KMS-11 (cell line): ENCODE measurements around the gene APOE.

Experiments
- H2AFZ ChIP-seq: fragments of 200-600 bp; sonication (generic); 2 replicates; pipeline ENCODE4 v1.6.1; 2016; ENCODE audit warnings: antibody characterized with exemption, mixed run types, low read depth
- H3K27ac ChIP-seq: fragments of 200-600 bp; sonication (generic); 2 replicates; pipeline ENCODE4 v1.6.1; 2016; ENCODE audit warnings: mild to moderate bottlenecking, mixed run types
- H3K27me3 ChIP-seq: fragments of 200-600 bp; sonication (generic); 2 replicates; pipeline ENCODE4 v1.6.1; 2017; ENCODE audit warnings: mild to moderate bottlenecking, low read depth, mixed run types, moderate library complexity; ENCODE audit not compliant: insufficient read depth
- H3K36me3 ChIP-seq: fragments of 200-600 bp; sonication (generic); 2 replicates; pipeline ENCODE4 v1.6.1; 2017; ENCODE audit warnings: mild to moderate bottlenecking, mixed run types; ENCODE audit not compliant: insufficient read depth
- H3K4me1 ChIP-seq: fragments of 200-600 bp; sonication (generic); 2 replicates; pipeline ENCODE4 v1.6.1; 2016; ENCODE audit warnings: mild to moderate bottlenecking, low read depth, mixed run types; ENCODE audit not compliant: poor library complexity, severe bottlenecking
- H3K4me2 ChIP-seq: fragments of 200-600 bp; sonication (generic); 2 replicates; pipeline ENCODE4 v1.7.0; 2016; ENCODE audit warnings: mild to moderate bottlenecking, mixed run types
- H3K4me3 ChIP-seq: fragments of 200-600 bp; sonication (generic); IDR thresholded peaks from 2 replicates; pipeline ENCODE4 v1.6.1; 2017; ENCODE audit warnings: low read depth, low read length, mixed read lengths; ENCODE audit not compliant: insufficient read depth
- H3K79me2 ChIP-seq: fragments of 200-600 bp; sonication (generic); 2 replicates; pipeline ENCODE4 v1.6.1; 2016; ENCODE audit warnings: low read depth, mixed run types; ENCODE audit not compliant: insufficient read depth
- H3K9ac ChIP-seq: fragments of 200-600 bp; sonication (generic); 2 replicates; pipeline ENCODE4 v1.6.1; 2016; ENCODE audit warnings: mild to moderate bottlenecking, mixed run types
- H4K20me1 ChIP-seq: fragments of 200-600 bp; sonication (generic); 2 replicates; pipeline ENCODE4 v1.6.1; 2016; ENCODE audit warnings: mild to moderate bottlenecking, mixed run types; ENCODE audit not compliant: insufficient read depth
- TF ChIP-seq, protein P1 (sequence below): fragments of 200-600 bp; sonication (generic); conservative IDR thresholded peaks from 2 replicates; pipeline ENCODE4 v1.6.1; 2017; ENCODE audit warnings: low read depth, mild to moderate bottlenecking, antibody characterized with exemption, low read length, moderate library complexity, mixed read lengths

Gene APOE

DNA sequence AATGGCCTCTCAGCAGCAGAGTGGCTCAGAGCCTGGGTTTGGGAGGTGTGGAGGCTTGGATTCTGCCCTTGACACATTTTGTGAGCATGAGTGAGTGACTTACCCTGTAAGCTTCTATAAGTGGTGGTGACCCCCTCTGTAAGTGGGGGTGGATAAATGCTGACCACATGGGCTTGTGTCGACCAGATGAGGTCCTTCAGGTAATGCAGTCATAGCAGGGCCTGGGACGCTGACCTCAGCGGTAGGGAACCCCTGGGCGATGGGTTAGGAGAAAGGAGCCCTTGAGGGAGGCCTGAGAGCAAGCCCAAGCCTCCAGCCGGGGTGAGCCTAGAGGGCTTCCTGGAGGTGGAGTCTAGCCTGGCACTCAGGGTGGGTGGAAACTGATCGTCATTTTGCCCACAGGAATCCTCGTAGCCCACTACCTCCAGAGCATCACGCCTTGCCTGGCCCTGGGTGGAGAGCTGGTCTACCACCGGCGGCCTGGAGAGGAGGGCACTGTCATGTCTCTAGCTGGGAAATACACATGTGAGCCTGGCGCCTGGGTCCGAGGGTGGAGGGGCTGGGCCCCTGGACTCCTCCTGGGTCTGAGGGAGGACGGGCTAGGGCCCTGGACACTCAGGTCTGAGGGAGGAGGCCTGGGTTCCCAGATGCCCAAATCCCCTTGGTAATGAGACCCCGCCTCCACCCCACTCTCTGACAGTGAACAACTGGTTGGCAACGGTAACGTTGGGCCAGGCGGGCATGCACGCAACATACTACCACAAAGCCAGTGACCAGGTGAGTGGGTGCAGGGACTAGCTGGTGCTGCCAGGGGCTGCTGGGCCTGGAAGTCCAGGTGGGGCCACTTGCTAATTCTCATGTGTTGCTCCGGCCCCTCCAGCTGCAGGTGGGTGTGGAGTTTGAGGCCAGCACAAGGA is 5.0 kb upstream of the APOE start:
- no peak overlapping the region for H2AFZ ChIP-seq
- peaks cover 6% of the 10 kb centered on the region; the same call in 1 of the 2 replicates for H3K27me3 ChIP-seq
- no peak overlapping the region for H3K27ac ChIP-seq
- H3K4me2 ChIP-seq = no peak overlapping the region
- TF ChIP-seq, protein P1, sequence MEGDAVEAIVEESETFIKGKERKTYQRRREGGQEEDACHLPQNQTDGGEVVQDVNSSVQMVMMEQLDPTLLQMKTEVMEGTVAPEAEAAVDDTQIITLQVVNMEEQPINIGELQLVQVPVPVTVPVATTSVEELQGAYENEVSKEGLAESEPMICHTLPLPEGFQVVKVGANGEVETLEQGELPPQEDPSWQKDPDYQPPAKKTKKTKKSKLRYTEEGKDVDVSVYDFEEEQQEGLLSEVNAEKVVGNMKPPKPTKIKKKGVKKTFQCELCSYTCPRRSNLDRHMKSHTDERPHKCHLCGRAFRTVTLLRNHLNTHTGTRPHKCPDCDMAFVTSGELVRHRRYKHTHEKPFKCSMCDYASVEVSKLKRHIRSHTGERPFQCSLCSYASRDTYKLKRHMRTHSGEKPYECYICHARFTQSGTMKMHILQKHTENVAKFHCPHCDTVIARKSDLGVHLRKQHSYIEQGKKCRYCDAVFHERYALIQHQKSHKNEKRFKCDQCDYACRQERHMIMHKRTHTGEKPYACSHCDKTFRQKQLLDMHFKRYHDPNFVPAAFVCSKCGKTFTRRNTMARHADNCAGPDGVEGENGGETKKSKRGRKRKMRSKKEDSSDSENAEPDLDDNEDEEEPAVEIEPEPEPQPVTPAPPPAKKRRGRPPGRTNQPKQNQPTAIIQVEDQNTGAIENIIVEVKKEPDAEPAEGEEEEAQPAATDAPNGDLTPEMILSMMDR = no peak
- H3K79me2 ChIP-seq = peaks cover 4% of the 10 kb centered on the region; the same call in 1 of the 2 replicates
- peaks cover 15% of the 10 kb centered on the region for H3K4me1 ChIP-seq
- H3K4me3 ChIP-seq = no peak overlapping the region
- peaks cover 22% of the 10 kb centered on the region; the same call in 1 of the 2 replicates for H3K36me3 ChIP-seq
- H3K9ac ChIP-seq = no peak overlapping the region
- H4K20me1 ChIP-seq = no peaks in the 10 kb centered on the region

- H3K27ac ChIP-seq = no peak overlapping the region
- H3K9ac ChIP-seq = no peak overlapping the region
- no peaks in the 10 kb centered on the region for H3K79me2 ChIP-seq
- peaks cover 26% of the 10 kb centered on the region for H3K4me1 ChIP-seq
- peaks cover 16% of the 10 kb centered on the region; the same call in 1 of the 2 replicates for H3K36me3 ChIP-seq
- TF ChIP-seq, protein P1 = no peak
- H3K4me3 ChIP-seq = no peak overlapping the region
- no peak overlapping the region for H2AFZ ChIP-seq
- H3K4me2 ChIP-seq = no peak overlapping the region; the same call in 1 of the 2 replicates
- peaks cover 13% of the 10 kb centered on the region; the same call in 1 of the 2 replicates for H3K27me3 ChIP-seq
- H4K20me1 ChIP-seq = no peaks in the 10 kb centered on the region
Measured at GRCh38 chr19:44903216-44903601, 2.4 kb upstream of the APOE start.

DNA sequence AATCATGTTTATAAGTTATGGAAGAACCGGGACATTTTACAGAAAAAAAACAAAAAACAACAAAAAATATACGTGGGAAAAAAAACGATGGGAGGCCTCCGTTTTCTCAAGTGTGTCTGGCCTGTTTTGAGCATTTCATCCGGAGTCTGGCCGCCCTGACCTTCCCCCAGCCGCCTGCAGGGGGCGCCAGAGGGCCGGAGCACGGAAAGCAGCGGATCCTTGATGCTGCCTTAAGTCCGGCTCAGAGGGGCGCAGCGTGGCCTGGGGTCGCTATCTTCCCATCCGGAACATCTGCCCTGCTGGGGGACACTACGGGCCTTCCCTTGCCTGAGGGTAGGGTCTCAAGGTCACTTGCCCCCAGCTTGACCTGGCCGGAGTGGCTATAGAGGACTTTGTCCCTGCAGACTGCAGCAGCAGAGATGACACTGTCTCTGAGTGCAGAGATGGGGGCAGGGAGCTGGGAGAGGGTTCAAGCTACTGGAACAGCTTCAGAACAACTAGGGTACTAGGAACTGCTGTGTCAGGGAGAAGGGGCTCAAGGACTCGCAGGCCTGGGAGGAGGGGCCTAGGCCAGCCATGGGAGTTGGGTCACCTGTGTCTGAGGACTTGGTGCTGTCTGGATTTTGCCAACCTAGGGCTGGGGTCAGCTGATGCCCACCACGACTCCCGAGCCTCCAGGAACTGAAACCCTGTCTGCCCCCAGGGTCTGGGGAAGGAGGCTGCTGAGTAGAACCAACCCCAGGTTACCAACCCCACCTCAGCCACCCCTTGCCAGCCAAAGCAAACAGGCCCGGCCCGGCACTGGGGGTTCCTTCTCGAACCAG is 1.8 kb upstream of the APOE start:
- no peak overlapping the region for H3K27ac ChIP-seq
- no peak overlapping the region for H2AFZ ChIP-seq
- peaks cover 26% of the 10 kb centered on the region for H3K4me1 ChIP-seq
- H3K27me3 ChIP-seq = peaks cover 13% of the 10 kb centered on the region; the same call in 1 of the 2 replicates
- H3K36me3 ChIP-seq = peaks cover 16% of the 10 kb centered on the region; the same call in 1 of the 2 replicates
- H3K9ac ChIP-seq = no peak overlapping the region
- TF ChIP-seq, protein P1 = peak; percentile 96
- no peaks in the 10 kb centered on the region for H4K20me1 ChIP-seq
- H3K4me2 ChIP-seq = 0 out of 2 replicates have a peak overlapping the region, but pooled peaks have one; percentile 14
- H3K4me3 ChIP-seq = no peak overlapping the region
- no peaks in the 10 kb centered on the region for H3K79me2 ChIP-seq

GRCh38 chr19:44904426-44904994 is 1.1 kb upstream of the APOE start:
- Histone ChIP-seq H3K4me3 (no peak overlapping the region), H3K27me3 (peaks cover 13% of the 10 kb centered on the region; the same call in 1 of the 2 replicates), H4K20me1 (no peaks in the 10 kb centered on the region), H2AFZ (no peak overlapping the region), H3K79me2 (no peaks in the 10 kb centered on the region), H3K4me1 (peaks cover 26% of the 10 kb centered on the region), H3K4me2 (no peak overlapping the region), H3K36me3 (peaks cover 16% of the 10 kb centered on the region; the same call in 1 of the 2 replicates), H3K9ac (no peak overlapping the region), H3K27ac (no peak overlapping the region)
- TF ChIP-seq, protein P1 = no peak
